ENCODE measurements around the gene MEP1A.

DNA sequence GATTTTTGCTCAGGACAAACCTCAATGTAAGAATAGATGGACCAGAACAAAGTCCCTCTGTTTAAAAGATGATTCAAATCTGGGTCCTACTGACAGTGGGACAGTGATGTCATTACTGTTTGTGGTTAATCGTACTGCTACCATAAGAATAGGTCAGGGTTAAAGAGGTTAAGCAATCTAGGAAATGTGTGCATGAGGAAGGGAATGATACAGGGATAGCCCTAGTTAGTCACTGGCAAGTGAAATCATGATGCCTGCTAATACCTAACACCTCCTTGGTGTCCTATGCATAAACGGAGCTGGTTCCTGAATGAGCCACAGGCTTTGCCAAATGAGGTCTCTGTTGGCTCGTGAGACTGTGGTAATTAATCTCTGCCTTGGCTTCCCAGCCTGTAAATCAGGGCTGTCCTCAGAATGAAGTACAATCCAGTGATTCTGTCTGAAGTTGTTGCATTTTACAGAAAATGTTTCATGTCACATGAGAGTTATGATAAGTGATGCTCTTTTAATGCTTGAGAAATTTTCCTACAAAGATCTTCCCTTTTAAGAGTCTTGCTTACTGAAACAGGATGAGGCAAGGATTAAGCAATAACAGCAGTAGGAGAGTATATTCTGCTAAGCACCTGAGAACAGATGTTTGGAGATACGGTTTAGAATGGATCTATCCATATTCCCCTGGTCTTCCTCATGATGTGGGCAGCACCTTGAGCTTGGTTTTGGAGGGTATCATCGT, 3.8 kb downstream of the MEP1A start:
- TF ChIP-seq, protein P1, sequence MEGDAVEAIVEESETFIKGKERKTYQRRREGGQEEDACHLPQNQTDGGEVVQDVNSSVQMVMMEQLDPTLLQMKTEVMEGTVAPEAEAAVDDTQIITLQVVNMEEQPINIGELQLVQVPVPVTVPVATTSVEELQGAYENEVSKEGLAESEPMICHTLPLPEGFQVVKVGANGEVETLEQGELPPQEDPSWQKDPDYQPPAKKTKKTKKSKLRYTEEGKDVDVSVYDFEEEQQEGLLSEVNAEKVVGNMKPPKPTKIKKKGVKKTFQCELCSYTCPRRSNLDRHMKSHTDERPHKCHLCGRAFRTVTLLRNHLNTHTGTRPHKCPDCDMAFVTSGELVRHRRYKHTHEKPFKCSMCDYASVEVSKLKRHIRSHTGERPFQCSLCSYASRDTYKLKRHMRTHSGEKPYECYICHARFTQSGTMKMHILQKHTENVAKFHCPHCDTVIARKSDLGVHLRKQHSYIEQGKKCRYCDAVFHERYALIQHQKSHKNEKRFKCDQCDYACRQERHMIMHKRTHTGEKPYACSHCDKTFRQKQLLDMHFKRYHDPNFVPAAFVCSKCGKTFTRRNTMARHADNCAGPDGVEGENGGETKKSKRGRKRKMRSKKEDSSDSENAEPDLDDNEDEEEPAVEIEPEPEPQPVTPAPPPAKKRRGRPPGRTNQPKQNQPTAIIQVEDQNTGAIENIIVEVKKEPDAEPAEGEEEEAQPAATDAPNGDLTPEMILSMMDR (IDR thresholded peaks at IDR 0.05), result no peak
- TF ChIP-seq ZFX (IDR thresholded peaks at IDR 0.05; ENCODE audit: borderline replicate concordance), result no peak
